DOHH2 (cell line): Measurements from ENCODE around the gene SH3PXD2A.

Experiments used
- H3F3A ChIP-seq: fragments of 200-600 bp; sonication (generic), shearing (Covaris generic); 2 replicates; pipeline ENCODE4 v1.6.0; 2016; ENCODE audit warnings: antibody characterized with exemption, mild to moderate bottlenecking; ENCODE audit not compliant: control insufficient read depth, insufficient read depth
- H3K27ac ChIP-seq: fragments of 200-600 bp; sonication (generic); 2 replicates; pipeline ENCODE4 v1.5.1; 2014; ENCODE audit warnings: low read depth, mild to moderate bottlenecking, low read length, moderate library complexity
- H3K27me3 ChIP-seq: fragments of 200-600 bp; sonication (generic); 2 replicates; pipeline ENCODE4 v1.6.1; 2014; ENCODE audit warnings: mild to moderate bottlenecking, low read length, mixed read lengths; ENCODE audit not compliant: control insufficient read depth
- H3K36me3 ChIP-seq: fragments of 200-600 bp; sonication (generic); 2 replicates; pipeline ENCODE4 v1.6.1; 2014; ENCODE audit warnings: mild to moderate bottlenecking, low read length, moderate library complexity, mixed read lengths; ENCODE audit not compliant: control insufficient read depth
- H3K4me1 ChIP-seq: fragments of 200-600 bp; sonication (generic); 2 replicates; pipeline ENCODE4 v1.6.1; 2014; ENCODE audit warnings: mild to moderate bottlenecking, low read length, mixed read lengths; ENCODE audit not compliant: control insufficient read depth
- H3K4me2 ChIP-seq: fragments of 200-600 bp; sonication (generic); 2 replicates; pipeline ENCODE4 v1.6.0; 2014; ENCODE audit warnings: mild to moderate bottlenecking, low read length, moderate library complexity
- H3K4me3 ChIP-seq: fragments of 200-600 bp; sonication (generic); 2 replicates; pipeline ENCODE4 v1.5.1; 2014; ENCODE audit warnings: mild to moderate bottlenecking, low read length, mixed read lengths
- H3K79me2 ChIP-seq: fragments of 200-600 bp; sonication (generic); 2 replicates; pipeline ENCODE4 v1.6.1; 2014; ENCODE audit warnings: mild to moderate bottlenecking, low read length, mixed read lengths; ENCODE audit not compliant: control insufficient read depth
- H3K9me2 ChIP-seq: fragments of 200-600 bp; sonication (generic); replicated peaks from 2 replicates; pipeline ENCODE4 v1.6.1; 2014; ENCODE audit warnings: mild to moderate bottlenecking, low read length, mixed read lengths; ENCODE audit not compliant: control insufficient read depth
- H3K9me3 ChIP-seq: fragments of 200-600 bp; sonication (generic); 2 replicates; pipeline ENCODE4 v1.6.1; 2014; ENCODE audit warnings: antibody characterized with exemption, low read length, mixed read lengths; ENCODE audit not compliant: control insufficient read depth, insufficient read depth
- H4K20me1 ChIP-seq: fragments of 200-600 bp; sonication (generic); 2 replicates; pipeline ENCODE4 v1.6.0; 2014; ENCODE audit warnings: low read depth, mild to moderate bottlenecking, antibody characterized with exemption, low read length, moderate library complexity; ENCODE audit not compliant: control insufficient read depth, insufficient read depth
- CTCF ChIP-seq: fragments of 200-600 bp; sonication (generic); IDR thresholded peaks from one replicate; pipeline ENCODE4 v1.5.1; 2014; ENCODE audit warnings: antibody characterized with exemption, mild to moderate bottlenecking, low read depth, low read length; ENCODE audit not compliant: poor library complexity, severe bottlenecking
- EZH2phosphoT487 ChIP-seq: fragments of 200-600 bp; sonication (generic); IDR thresholded peaks from 2 replicates; pipeline ENCODE4 v1.6.1; 2017; ENCODE audit warnings: borderline replicate concordance, mild to moderate bottlenecking, antibody characterized with exemption, low read length, moderate library complexity, mixed read lengths

The SH3PXD2A gene

GRCh38 chr10:103767756-103768155 is 87.6 kb downstream of the SH3PXD2A start:
- TF ChIP-seq EZH2phosphoT487 (no peak), CTCF (no peak)
- no peaks in the 10 kb centered on the region for H4K20me1 ChIP-seq
- H3K4me2 ChIP-seq = no peak overlapping the region
- no peaks in the 10 kb centered on the region for H3K27me3 ChIP-seq
- no peaks in the 10 kb centered on the region for H3K9me3 ChIP-seq
- no peak overlapping the region for H3K4me3 ChIP-seq
- H3K9me2 ChIP-seq = no peaks in the 10 kb centered on the region
- peaks cover 72% of the 10 kb centered on the region for H3K4me1 ChIP-seq
- no peaks in the 10 kb centered on the region; the same call in 1 of the 2 replicates for H3F3A ChIP-seq
- H3K79me2 ChIP-seq = no peaks in the 10 kb centered on the region
- no peak overlapping the region for H3K27ac ChIP-seq
- H3K36me3 ChIP-seq = no peaks in the 10 kb centered on the region

- H3K4me2 ChIP-seq = no peak overlapping the region
- no peaks in the 10 kb centered on the region for H3K27me3 ChIP-seq
- no peaks in the 10 kb centered on the region for H4K20me1 ChIP-seq
- no peaks in the 10 kb centered on the region for H3K79me2 ChIP-seq
- no peaks in the 10 kb centered on the region for H3K36me3 ChIP-seq
- H3K9me2 ChIP-seq = no peaks in the 10 kb centered on the region
- H3F3A ChIP-seq = no peaks in the 10 kb centered on the region; the same call in 1 of the 2 replicates
- H3K9me3 ChIP-seq = no peaks in the 10 kb centered on the region
- peaks cover 64% of the 10 kb centered on the region for H3K4me1 ChIP-seq
- no peak overlapping the region for H3K4me3 ChIP-seq
- no peak overlapping the region for H3K27ac ChIP-seq
- TF ChIP-seq CTCF (no peak), EZH2phosphoT487 (no peak)
Observed at GRCh38 chr10:103766751-103767505, 88.4 kb downstream of the SH3PXD2A start.

GRCh38 chr10:103765981-103766380 is 89.4 kb downstream of the SH3PXD2A start:
- Histone ChIP-seq H3K9me2 (no peaks in the 10 kb centered on the region), H3K4me1 (peaks cover 55% of the 10 kb centered on the region), H3K4me3 (no peak overlapping the region), H3K27me3 (no peaks in the 10 kb centered on the region), H3K79me2 (no peaks in the 10 kb centered on the region), H3K4me2 (peak overlapping the region; percentile 29), H3K36me3 (no peaks in the 10 kb centered on the region), H3K27ac (no peak overlapping the region), H4K20me1 (no peaks in the 10 kb centered on the region), H3K9me3 (no peaks in the 10 kb centered on the region), H3F3A (no peaks in the 10 kb centered on the region; the same call in 1 of the 2 replicates)
- TF ChIP-seq CTCF (no peak), EZH2phosphoT487 (no peak)
